Endothelial cell of umbilical vein (primary cell): ENCODE results near the gene RPL3. TPM values are rescaled to one million over a fixed set of nuclear protein-coding genes. Genes with fewer than 3 reads are reported as not detected.

ENCODE experiments used
- BruUV-seq: library from RNA; stranded (reverse); fragments of 400-500 nt; replicated peaks from 2 replicates; lab custom pipeline; 2021; lab: Mats Ljungman, UMichigan
- CTCF ChIA-PET: fragments of 300-600, 350-600 bp; sonication (Branson Sonifier 250); formaldehyde crosslinking; loops from one replicate; lab custom pipeline; 2021; ENCODE audit warnings: antibody characterized with exemption, inconsistent platforms; lab: Charles Lee
- POLR2A ChIA-PET: fragments of 300-600, 350-600 bp; sonication (Branson Sonifier 250); formaldehyde crosslinking; loops from one replicate; lab custom pipeline; 2021; ENCODE audit warnings: antibody characterized with exemption, inconsistent platforms; lab: Charles Lee
- DNase-seq: peaks from one replicate; pipeline ENCODE4 v3.0.0-alpha.2; 2011; ENCODE audit warnings: low read depth, low spot score
- FAIRE-seq: peaks from 2 replicates; lab custom pipeline; 2011; peaks lifted over from hg19 to GRCh38; lab: Jason Lieb, UNC
- H2AFZ ChIP-seq: 2 replicates; pipeline ENCODE4 v1.6.0; 2012; ENCODE audit warnings: low read depth, low read length, control low read depth, inconsistent platforms
- H3K27ac ChIP-seq: 2 replicates; pipeline ENCODE4 v1.5.1; 2011; ENCODE audit warnings: low read depth, mild to moderate bottlenecking, control low read depth, low read length, moderate library complexity; ENCODE audit not compliant: insufficient read depth
- H3K27me3 ChIP-seq, 2 experiments: 2 replicates each; pipeline versions ENCODE4 v1.6.0 to v1.6.1; 2011; ENCODE audit warnings: low read length in 2 of 2, mixed read lengths in 1 of 2; ENCODE audit not compliant: control insufficient read depth in 2 of 2, insufficient read depth in 2 of 2
- H3K36me3 ChIP-seq, 2 experiments: 2 replicates in 1 of 2; 3 replicates in 1 of 2; pipeline ENCODE4 v1.5.1; 2011; ENCODE audit warnings: low read length in 2 of 2, mild to moderate bottlenecking in 1 of 2, moderate library complexity in 1 of 2; ENCODE audit not compliant: control insufficient read depth in 2 of 2, insufficient read depth in 2 of 2; ENCODE audit errors: extremely low read depth in 1 of 2
- H3K4me1 ChIP-seq: 3 replicates; pipeline ENCODE4 v1.5.1; 2011; ENCODE audit warnings: mild to moderate bottlenecking, low read length; ENCODE audit not compliant: control insufficient read depth, insufficient read depth; ENCODE audit errors: extremely low read depth
- H3K4me2 ChIP-seq: 2 replicates; pipeline ENCODE4 v1.6.1; 2011; ENCODE audit warnings: low read length, control low read depth, mixed read lengths; ENCODE audit not compliant: insufficient read depth
- H3K4me3 ChIP-seq, 3 experiments: fragments of 200-600 bp in 1 of 3; sonication (generic), shearing (Covaris generic) in 1 of 3; replicated peaks in 1 of 3; 2 replicates each; pipeline ENCODE4 v1.5.1; 2011 to 2016; ENCODE audit warnings: control low read depth in 3 of 3, low read length in 3 of 3, mild to moderate bottlenecking in 2 of 3, inconsistent platforms in 1 of 3, low read depth in 1 of 3, moderate library complexity in 1 of 3; ENCODE audit not compliant: insufficient read depth in 1 of 3
- H3K79me2 ChIP-seq: 2 replicates; pipeline ENCODE4 v1.6.0; 2012; ENCODE audit warnings: low read length, inconsistent platforms; ENCODE audit not compliant: control insufficient read depth, insufficient read depth
- H3K9ac ChIP-seq: replicated peaks from 2 replicates; pipeline ENCODE3; 2011; ENCODE audit warnings: low read length, control low read depth; ENCODE audit not compliant: insufficient read depth; ENCODE audit errors: extremely low read depth
- H3K9me1 ChIP-seq: replicated peaks from 3 replicates; pipeline ENCODE4 v1.6.0; 2011; ENCODE audit warnings: mild to moderate bottlenecking, low read length; ENCODE audit not compliant: control insufficient read depth, insufficient read depth; ENCODE audit errors: extremely low read depth
- H3K9me3 ChIP-seq: replicated peaks from 2 replicates; pipeline ENCODE4 v1.5.1; 2012; ENCODE audit warnings: low read length, inconsistent platforms; ENCODE audit not compliant: control insufficient read depth, insufficient read depth
- H4K20me1 ChIP-seq: replicated peaks from 2 replicates; pipeline ENCODE3; 2011; ENCODE audit warnings: mild to moderate bottlenecking, low read length; ENCODE audit not compliant: control insufficient read depth, insufficient read depth; ENCODE audit errors: extremely low read depth
- EZH2 ChIP-seq: IDR thresholded peaks from 2 replicates; pipeline ENCODE4 v1.6.1; 2012; ENCODE audit warnings: borderline replicate concordance, low read depth, mild to moderate bottlenecking, moderate library complexity, low read length, inconsistent platforms; ENCODE audit not compliant: severe bottlenecking
- FOS ChIP-seq: IDR thresholded peaks from 2 replicates; pipeline ENCODE4 v1.6.1; 2011; ENCODE audit warnings: mild to moderate bottlenecking, low read length, moderate library complexity, borderline replicate concordance; ENCODE audit not compliant: insufficient read depth
- GATA2 ChIP-seq: IDR thresholded peaks from 2 replicates; pipeline ENCODE4 v1.7.0; 2011; ENCODE audit warnings: low read depth, mild to moderate bottlenecking, moderate library complexity, mixed read lengths, low read length; ENCODE audit not compliant: insufficient read length, insufficient read depth
- JUN ChIP-seq: IDR thresholded peaks from 2 replicates; pipeline ENCODE4 v1.6.1; 2011; ENCODE audit warnings: borderline replicate concordance, low read depth; ENCODE audit not compliant: insufficient read length, insufficient read depth
- MYC ChIP-seq: IDR thresholded peaks from one replicate; pipeline ENCODE4 v1.6.1; 2011; ENCODE audit warnings: mild to moderate bottlenecking, low read depth, low read length
- POLR2A ChIP-seq: IDR thresholded peaks from 2 replicates; pipeline ENCODE4 v1.6.1; 2012; ENCODE audit warnings: low read depth, mild to moderate bottlenecking, control low read depth, low read length
- POLR2AphosphoS5 ChIP-seq: IDR thresholded peaks from 2 replicates; pipeline ENCODE4 v1.6.1; 2012; ENCODE audit warnings: low read depth, mild to moderate bottlenecking, control low read depth, low read length, moderate library complexity; ENCODE audit not compliant: insufficient read depth
- dilution Hi-C: fragments of 300-500 bp; cut with MboI; formaldehyde crosslinking; loops from one replicate; pipeline ENCODE4 v1.15.0; 2019; ENCODE audit warnings: low sequenced_read_pairs; ENCODE audit not compliant: extremely low pct_ligation_motif_present
- intact Hi-C: fragments of 100-400 bp; cut with micrococcal nuclease; formaldehyde crosslinking; loops from one replicate; pipeline ENCODE4 v1.10.0; 2022
- polyA plus RNA-seq, 4 experiments: library from polyadenylated mRNA; depleted of rRNA in 3 of 4; stranded (reverse) in 3 of 4; unstranded in 1 of 4; fragments of >200 nt; gene quantifications; 2 replicates each; pipeline versions ENCODE4 v1.2.1 to v1.2.3, GENCODE V29; 2011 to 2012; ENCODE audit warnings: missing spikeins in 1 of 4
- total RNA-seq: library from RNA; stranded (reverse); gene quantifications from 2 replicates; pipeline ENCODE4 v1.2.3, GENCODE V29; 2021
- TF ChIP-seq, protein P1 (sequence below), 2 donors: IDR thresholded peaks; 1 replicate in 1 of 2; 2 replicates in 1 of 2; pipeline ENCODE4 v1.5.1; 2011; ENCODE audit warnings: low read length in 2 of 2, mild to moderate bottlenecking in 2 of 2, moderate library complexity in 2 of 2, control low read depth in 1 of 2, inconsistent platforms in 1 of 2, low read depth in 1 of 2; ENCODE audit not compliant: insufficient read depth in 1 of 2; ENCODE audit errors: extremely low read depth in 1 of 2
- TF ChIP-seq, protein P2 (sequence below): IDR thresholded peaks from 2 replicates; pipeline ENCODE4 v1.6.1; 2011; ENCODE audit not compliant: insufficient read depth, insufficient read length

Gene RPL3
- total and polyA plus RNA-seq, 2 donors (not counting 3 experiments of a cell fraction or from before 2014, with no cell fraction given): 1,954 to 4,065 TPM

DNA sequence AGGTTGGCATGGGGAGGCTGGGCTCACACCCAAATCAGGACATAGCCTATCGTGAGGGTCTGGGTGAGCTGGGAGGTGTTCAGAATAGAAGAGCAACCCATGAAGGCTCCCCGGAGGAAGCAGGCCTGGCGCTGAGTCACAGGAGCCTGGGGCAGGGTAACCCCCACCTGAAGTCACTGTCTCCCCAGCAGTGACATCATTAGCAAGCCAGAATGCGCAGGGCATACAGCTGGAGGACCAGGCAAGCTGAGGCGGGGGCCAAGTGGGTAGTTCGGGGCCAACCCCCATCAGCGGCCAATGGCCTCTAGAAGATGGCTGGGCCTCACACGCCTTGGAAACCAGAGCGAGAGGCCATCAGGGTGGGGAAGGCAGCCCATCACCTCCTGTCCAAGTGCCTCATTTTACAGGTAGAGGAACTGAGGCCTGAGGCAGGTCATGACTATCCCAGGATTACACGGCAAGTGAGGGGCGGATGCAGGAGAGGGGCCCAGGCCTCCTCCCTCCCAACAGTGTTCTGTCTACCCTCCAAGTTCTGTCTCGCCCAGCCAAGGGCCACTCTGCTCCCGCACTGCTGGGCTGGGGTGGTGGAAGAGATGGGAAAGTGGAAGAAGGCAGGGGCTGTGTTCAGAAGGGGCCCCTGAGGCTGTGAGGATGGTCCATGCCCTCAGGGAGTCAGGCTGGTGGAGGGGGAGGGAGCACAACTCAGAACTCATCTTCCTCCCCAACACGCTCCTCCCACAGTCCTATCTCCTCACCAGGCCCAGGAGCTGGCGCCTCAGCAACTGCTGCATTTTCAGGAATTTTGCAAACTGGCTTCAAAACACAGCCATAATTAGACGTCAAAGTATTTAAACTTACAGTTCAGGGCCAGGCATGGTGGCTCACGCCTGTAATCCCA is 24.6 kb downstream of the RPL3 start:
- FAIRE-seq: no peak
- no peaks in the 10 kb centered on the region for H3K9me1 ChIP-seq
- H3K4me2 ChIP-seq: no peak overlapping the region
- no peak overlapping the region for H3K27ac ChIP-seq
- no TSS peak for BruUV-seq
- ChIA-PET CTCF (interaction anchor here (1.5 kb wide), 1 partner anchor 12 kb away, joined by 5 read pairs; no protein-coding TSS in a partner anchor), POLR2A (no interaction called here)
- no peak overlapping the region for H3K4me3 ChIP-seq
- no peak overlapping the region for H3K9ac ChIP-seq
- H4K20me1 ChIP-seq: no peaks in the 10 kb centered on the region
- no peaks in the 10 kb centered on the region for H3K36me3 ChIP-seq
- H2AFZ ChIP-seq: no peak overlapping the region
- H3K9me3 ChIP-seq: no peaks in the 10 kb centered on the region
- H3K4me1 ChIP-seq: peaks cover 25% of the 10 kb centered on the region
- intact Hi-C loops (no loop called here), dilution Hi-C loops (no loop called here)
- TF ChIP-seq POLR2A: no peak
- no peak for TF ChIP-seq FOS
- no peak for TF ChIP-seq MYC
- TF ChIP-seq GATA2: no peak
- no peak for TF ChIP-seq POLR2AphosphoS5
- no peak for TF ChIP-seq EZH2
- no peak for TF ChIP-seq JUN
- TF ChIP-seq, protein P1, sequence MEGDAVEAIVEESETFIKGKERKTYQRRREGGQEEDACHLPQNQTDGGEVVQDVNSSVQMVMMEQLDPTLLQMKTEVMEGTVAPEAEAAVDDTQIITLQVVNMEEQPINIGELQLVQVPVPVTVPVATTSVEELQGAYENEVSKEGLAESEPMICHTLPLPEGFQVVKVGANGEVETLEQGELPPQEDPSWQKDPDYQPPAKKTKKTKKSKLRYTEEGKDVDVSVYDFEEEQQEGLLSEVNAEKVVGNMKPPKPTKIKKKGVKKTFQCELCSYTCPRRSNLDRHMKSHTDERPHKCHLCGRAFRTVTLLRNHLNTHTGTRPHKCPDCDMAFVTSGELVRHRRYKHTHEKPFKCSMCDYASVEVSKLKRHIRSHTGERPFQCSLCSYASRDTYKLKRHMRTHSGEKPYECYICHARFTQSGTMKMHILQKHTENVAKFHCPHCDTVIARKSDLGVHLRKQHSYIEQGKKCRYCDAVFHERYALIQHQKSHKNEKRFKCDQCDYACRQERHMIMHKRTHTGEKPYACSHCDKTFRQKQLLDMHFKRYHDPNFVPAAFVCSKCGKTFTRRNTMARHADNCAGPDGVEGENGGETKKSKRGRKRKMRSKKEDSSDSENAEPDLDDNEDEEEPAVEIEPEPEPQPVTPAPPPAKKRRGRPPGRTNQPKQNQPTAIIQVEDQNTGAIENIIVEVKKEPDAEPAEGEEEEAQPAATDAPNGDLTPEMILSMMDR (IDR thresholded peaks at IDR 0.05; ENCODE audit: extremely low read depth in 1 of 2, insufficient read depth in 1 of 2, low read depth in 1 of 2, low read length in 2 of 2): no peak
- TF ChIP-seq, protein P2, sequence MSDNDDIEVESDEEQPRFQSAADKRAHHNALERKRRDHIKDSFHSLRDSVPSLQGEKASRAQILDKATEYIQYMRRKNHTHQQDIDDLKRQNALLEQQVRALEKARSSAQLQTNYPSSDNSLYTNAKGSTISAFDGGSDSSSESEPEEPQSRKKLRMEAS: no peak
- H3K27me3 ChIP-seq: no peaks in the 10 kb centered on the region
- no peaks in the 10 kb centered on the region for H3K79me2 ChIP-seq
- no peak for DNase-seq
